Natural killer cell (primary cell): ENCODE data around the gene TCIRG1. TPM values are rescaled to one million over a fixed set of nuclear protein-coding genes. Genes with fewer than 3 reads are reported as not detected.

Experiments
- ATAC-seq, 3 donors: fragments of 150-1000 bp in 2 of 3; fragments of 200-7000 bp in 1 of 3; cut with Tn5 transposase; 1 replicate in 1 of 3; 2 replicates in 2 of 3; pipeline ENCODE4 v1.10.0; 2021; ENCODE audit warnings: mild to moderate bottlenecking in 2 of 3, moderate library complexity in 2 of 3
- DNase-seq, 2 donors: peaks; one replicate each; pipeline versions ENCODE4 v3.0.0 to v3.0.0-alpha.2; 2013 to 2021; ENCODE audit warnings: mixed read lengths in 1 of 2
- H3K27ac ChIP-seq: one replicate; pipeline ENCODE4 v1.5.1; 2013; ENCODE audit warnings: mild to moderate bottlenecking, low read length
- H3K27me3 ChIP-seq: one replicate; pipeline ENCODE4 v1.6.1; 2013; ENCODE audit warnings: low read length; ENCODE audit not compliant: control insufficient read depth, insufficient read depth
- H3K36me3 ChIP-seq: one replicate; pipeline ENCODE4 v1.6.1; 2013; ENCODE audit warnings: low read length; ENCODE audit not compliant: control insufficient read depth, insufficient read depth
- H3K4me1 ChIP-seq: one replicate; pipeline ENCODE4 v1.6.1; 2013; ENCODE audit warnings: low read length; ENCODE audit not compliant: control insufficient read depth, insufficient read depth
- H3K4me3 ChIP-seq: one replicate; pipeline ENCODE4 v1.5.1; 2013; ENCODE audit warnings: low read length
- H3K9me3 ChIP-seq: one replicate; pipeline ENCODE4 v1.6.1; 2013; ENCODE audit warnings: low read length; ENCODE audit not compliant: control insufficient read depth, insufficient read depth
- H3K27ac Mint-ChIP-seq, 2 donors: one replicate each; pipeline ENCODE4 v1.8.0; 2022; ENCODE audit warnings: mild to moderate bottlenecking in 2 of 2, mixed read lengths in 2 of 2, moderate library complexity in 1 of 2
- H3K27me3 Mint-ChIP-seq, 2 donors: one replicate each; pipeline ENCODE4 v1.8.0; 2022; ENCODE audit warnings: low read depth in 2 of 2, mixed read lengths in 2 of 2
- H3K36me3 Mint-ChIP-seq: one replicate; pipeline ENCODE4 v1.8.0; 2022; ENCODE audit warnings: mixed read lengths
- H3K4me1 Mint-ChIP-seq, 2 donors: one replicate each; pipeline ENCODE4 v1.8.0; 2022; ENCODE audit warnings: mixed read lengths in 2 of 2
- H3K4me3 Mint-ChIP-seq: one replicate; pipeline ENCODE4 v1.8.0; 2022; ENCODE audit warnings: mild to moderate bottlenecking, moderate library complexity, mixed read lengths
- H3K9me3 Mint-ChIP-seq, 2 donors: one replicate each; pipeline ENCODE4 v1.8.0; 2022; ENCODE audit warnings: mixed read lengths in 2 of 2
- CTCF ChIP-seq: fragments of 200-600 bp; IDR thresholded peaks from one replicate; pipeline ENCODE4 v1.8.0; 2022; ENCODE audit warnings: antibody characterized with exemption
- WGBS: methylation state at CpG from one replicate; pipeline ENCODE4 v1.1.7; 2013; ENCODE audit warnings: missing lambda C conversion rate; ENCODE audit not compliant: insufficient coverage; 5-methylcytosine and 5-hydroxymethylcytosine counted together
- intact Hi-C: fragments of 100-400 bp; cut with micrococcal nuclease; formaldehyde crosslinking; loops from one replicate; pipeline ENCODE4 v1.14.2; 2022
- total RNA-seq, 4 donors: library from RNA; stranded (reverse); fragments of 120-200 nt in 1 of 4; gene quantifications; one replicate each; pipeline versions ENCODE4 v1.2.3 to v1.2.4, GENCODE V29; 2013 to 2022

The TCIRG1 gene
- total RNA-seq, 3 donors from 2014 or later (not counting 1 experiment from before 2014, with no cell fraction given), result 438 to 480 (median 465) TPM

GRCh38 chr11:68015467-68015866 is 23.4 kb upstream of the TCIRG1 start:
- no peak overlapping the region for H3K4me3 Mint-ChIP-seq
- H3K27me3 Mint-ChIP-seq, result no peaks in the 10 kb centered on the region
- no peak for TF ChIP-seq CTCF
- no peak overlapping the region for H3K27ac ChIP-seq
- no peaks in the 10 kb centered on the region for H3K27me3 ChIP-seq
- peaks cover 5 to 13% of the 10 kb centered on the region in 2 donors for H3K4me1 Mint-ChIP-seq
- ATAC-seq (no peak), DNase-seq (no peak)
- no peaks in the 10 kb centered on the region for H3K9me3 Mint-ChIP-seq
- H3K36me3 ChIP-seq, result no peaks in the 10 kb centered on the region
- no peaks in the 10 kb centered on the region for H3K9me3 ChIP-seq
- intact Hi-C loops, result no loop called here
- no peak overlapping the region for H3K4me3 ChIP-seq
- H3K27ac Mint-ChIP-seq, result no peak overlapping the region
- peaks cover 28% of the 10 kb centered on the region for H3K4me1 ChIP-seq
- WGBS, result 96% methylated on average over 8 of the region's 8 CpGs
- no peaks in the 10 kb centered on the region for H3K36me3 Mint-ChIP-seq

GRCh38 chr11:68016161-68016903 is 22.5 kb upstream of the TCIRG1 start:
- intact Hi-C loops, result no loop called here
- Mint-ChIP-seq H3K9me3 (no peaks in the 10 kb centered on the region), H3K4me1 (peaks cover 5 to 12% of the 10 kb centered on the region in 2 donors), H3K4me3 (no peak overlapping the region), H3K36me3 (no peaks in the 10 kb centered on the region), H3K27me3 (no peaks in the 10 kb centered on the region), H3K27ac (no peak overlapping the region)
- WGBS, result 91% methylated on average over 13 of the region's 13 CpGs
- TF ChIP-seq CTCF, result no peak
- DNase-seq (no peak), ATAC-seq (no peak)
- Histone ChIP-seq H3K4me3 (no peak overlapping the region), H3K27ac (no peak overlapping the region), H3K9me3 (no peaks in the 10 kb centered on the region), H3K27me3 (no peaks in the 10 kb centered on the region), H3K4me1 (peaks cover 19% of the 10 kb centered on the region), H3K36me3 (no peaks in the 10 kb centered on the region)

DNA sequence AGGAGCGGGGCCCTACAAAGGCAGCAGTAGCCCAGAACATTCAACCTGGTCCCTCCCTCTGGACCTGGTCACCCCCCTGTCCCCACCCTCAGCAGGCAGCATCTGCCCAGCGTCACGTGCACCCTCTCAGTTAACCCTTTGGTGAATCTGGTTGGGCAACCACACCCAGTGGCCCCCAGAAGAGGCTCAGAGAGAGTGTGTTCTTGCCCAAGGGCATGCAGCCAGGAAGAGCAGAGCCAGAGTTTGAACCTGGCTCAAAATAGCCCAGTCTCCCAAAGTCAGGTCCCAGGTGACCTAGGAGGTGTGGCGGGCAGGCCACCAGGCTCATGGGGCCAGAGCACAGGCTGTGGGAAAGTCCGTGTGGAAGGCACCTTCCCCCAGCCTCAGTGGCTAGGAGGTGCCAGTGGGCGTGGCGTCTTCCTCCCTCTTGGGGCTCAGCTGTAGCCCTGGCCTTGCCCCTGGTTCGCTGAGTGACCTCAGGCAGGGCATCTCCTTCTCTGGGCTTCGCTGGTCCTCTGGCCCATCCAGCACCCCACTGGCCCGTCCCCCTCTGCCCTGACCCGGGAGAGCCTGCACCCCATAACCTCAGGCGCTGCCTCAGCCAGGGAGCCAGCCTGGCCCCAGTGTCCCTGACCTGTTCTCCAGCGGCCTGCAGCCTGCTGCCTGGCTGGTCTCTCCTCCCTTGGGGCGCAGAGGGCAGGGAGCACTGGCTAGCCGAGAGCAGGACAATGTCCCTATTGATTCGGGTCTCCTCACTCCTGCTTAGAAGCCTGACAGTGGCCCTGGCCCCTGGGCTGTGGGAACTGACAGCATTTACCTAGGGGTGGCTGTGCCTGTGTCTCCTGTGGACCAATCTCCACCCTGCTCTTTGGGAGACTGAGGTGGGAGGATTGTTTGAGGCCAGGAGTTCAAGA is 21.7 kb upstream of the TCIRG1 start:
- no peaks in the 10 kb centered on the region for H3K27me3 Mint-ChIP-seq

More for the DNA sequence above, 21.7 kb upstream of the TCIRG1 start:
- DNase-seq (no peak), ATAC-seq (no peak)
- Mint-ChIP-seq H3K9me3 (no peaks in the 10 kb centered on the region), H3K4me3 (no peak overlapping the region), H3K36me3 (no peaks in the 10 kb centered on the region), H3K27ac (no peak overlapping the region), H3K4me1 (peaks cover 0 to 5% of the 10 kb centered on the region in 2 donors)
- Histone ChIP-seq H3K27ac (no peak overlapping the region), H3K4me1 (peaks cover 11% of the 10 kb centered on the region), H3K27me3 (no peaks in the 10 kb centered on the region), H3K36me3 (no peaks in the 10 kb centered on the region), H3K4me3 (no peak overlapping the region), H3K9me3 (no peaks in the 10 kb centered on the region)
- TF ChIP-seq CTCF, result no peak
- intact Hi-C loops, result no loop called here
- 79% methylated on average over 16 of the region's 16 CpGs for WGBS
